Astrocyte of the hippocampus (primary cell): ENCODE results near the gene DPEP2.
A peak's percentile ranks its signal among the peaks of the same experiment; 100 is the strongest.
"Not testable (repeated sequence)": the region's sequence is repeated elsewhere in the genome, so short reads cannot be mapped to it uniquely, and the experiment has no call there.

Experiments
- DNase-seq: peaks from one replicate; pipeline ENCODE4 v3.0.0; 2011; ENCODE audit warnings: low read depth, low spot score

The DPEP2 gene, protein sequence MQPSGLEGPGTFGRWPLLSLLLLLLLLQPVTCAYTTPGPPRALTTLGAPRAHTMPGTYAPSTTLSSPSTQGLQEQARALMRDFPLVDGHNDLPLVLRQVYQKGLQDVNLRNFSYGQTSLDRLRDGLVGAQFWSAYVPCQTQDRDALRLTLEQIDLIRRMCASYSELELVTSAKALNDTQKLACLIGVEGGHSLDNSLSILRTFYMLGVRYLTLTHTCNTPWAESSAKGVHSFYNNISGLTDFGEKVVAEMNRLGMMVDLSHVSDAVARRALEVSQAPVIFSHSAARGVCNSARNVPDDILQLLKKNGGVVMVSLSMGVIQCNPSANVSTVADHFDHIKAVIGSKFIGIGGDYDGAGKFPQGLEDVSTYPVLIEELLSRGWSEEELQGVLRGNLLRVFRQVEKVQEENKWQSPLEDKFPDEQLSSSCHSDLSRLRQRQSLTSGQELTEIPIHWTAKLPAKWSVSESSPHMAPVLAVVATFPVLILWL

DNA sequence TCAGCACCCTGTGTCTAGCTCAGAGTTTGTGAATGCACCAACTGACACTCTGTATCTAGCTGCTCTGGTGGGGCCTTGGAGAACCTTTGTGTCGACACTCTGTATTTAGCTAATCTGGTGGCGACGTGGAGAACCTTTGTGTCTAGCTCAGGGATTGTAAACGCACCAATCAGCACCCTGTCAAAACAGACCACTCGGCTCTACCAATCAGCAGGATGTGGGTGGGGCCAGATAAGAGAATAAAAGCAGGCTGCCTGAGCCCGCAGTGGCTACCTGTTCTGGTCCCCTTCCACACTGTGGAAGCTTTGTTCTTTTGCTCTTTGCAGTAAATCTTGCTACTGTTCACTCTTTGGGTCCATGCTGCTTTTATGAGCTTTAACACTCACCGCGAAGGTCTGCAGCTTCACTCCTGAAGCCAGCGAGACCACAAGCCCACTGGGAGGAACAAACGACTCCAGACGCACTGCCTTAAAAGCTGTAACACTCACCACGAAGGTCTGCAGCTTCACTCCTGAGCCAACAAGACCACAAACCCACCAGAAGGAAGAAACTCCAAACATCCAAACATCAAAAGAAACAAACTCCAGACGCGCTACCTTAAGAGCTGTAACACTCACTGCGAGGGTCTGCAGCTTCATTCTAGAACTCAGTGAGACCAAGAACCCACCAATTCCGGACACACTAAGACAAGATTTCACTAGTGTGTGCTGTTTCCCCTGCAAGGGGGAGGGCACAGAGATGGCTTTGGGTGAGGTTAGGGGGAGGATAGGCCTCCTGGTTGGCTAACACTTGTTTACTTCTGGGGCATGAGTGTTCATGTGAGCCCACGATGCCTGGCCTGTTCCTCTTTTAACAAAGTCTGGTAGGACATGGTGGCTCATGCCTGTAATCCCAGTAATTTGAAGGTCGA is at the start of gene DPEP2:
DPEP2 (minus strand) TSS at position 706 of the 910 bp plus-strand sequence. CDS start 6,272 bp downstream, outside the sequence.
- DNase-seq, result not testable (repeated sequence)

DNA sequence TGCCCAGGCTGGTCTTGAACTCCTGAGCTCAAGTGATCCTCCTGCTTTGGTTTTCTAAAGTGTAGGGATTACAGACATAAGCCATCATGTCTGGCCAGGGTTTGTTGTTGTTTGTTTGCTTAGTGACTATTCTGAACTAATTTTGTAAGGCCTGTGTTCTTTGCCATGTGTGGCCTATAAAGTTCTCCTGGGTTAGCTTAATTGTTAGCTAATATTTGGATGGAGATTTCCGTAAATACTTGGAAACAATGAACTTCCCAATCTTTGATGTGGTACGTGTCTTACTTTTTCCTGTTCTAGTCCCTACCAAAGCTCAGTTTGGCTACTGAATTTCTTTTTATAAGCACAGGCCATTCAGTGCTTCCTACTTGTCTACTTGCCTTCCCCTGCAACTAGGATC is 48.7 kb upstream of the DPEP2 start:
- DNase-seq, result no peak

DNA sequence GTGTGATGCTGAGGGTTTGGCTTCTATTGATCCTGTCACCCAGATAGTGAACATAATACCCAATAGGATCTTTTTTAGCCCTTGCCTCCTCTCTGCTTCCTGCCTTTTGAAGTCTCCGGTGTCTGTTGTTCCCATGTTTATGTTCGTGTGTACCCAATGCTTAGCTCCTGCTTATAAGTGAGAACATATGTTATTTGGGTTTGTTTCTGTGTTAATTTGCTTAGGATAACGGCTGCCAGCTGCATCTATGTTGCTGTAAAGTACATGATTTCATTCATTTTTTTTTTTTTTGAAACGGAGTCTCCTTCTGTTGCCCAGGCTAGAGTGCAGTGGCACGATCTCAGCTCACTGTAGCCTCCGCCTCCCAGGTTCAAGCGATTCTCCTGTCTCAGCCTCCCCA is 46.8 kb upstream of the DPEP2 start:
- DNase-seq, result no peak

DNA sequence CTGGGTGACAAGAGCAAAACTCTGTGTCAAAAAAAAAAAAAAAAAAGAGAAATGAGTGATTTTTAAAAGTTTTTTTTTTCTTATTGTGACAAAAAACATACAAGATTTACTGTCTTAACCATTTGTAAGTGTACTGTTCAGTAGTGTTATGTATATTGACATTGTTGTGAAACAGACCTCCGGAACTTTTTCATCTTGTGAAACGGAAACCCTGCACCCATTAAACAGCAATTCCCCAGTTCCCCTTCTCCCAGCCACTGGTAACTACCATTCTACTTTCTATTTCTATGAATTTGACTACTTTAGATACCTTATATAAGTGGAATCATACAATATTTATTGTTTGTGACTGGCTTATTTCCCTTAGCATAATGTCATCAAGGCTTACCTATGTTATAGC is 42.5 kb upstream of the DPEP2 start:
- DNase-seq, result no peak

DNA sequence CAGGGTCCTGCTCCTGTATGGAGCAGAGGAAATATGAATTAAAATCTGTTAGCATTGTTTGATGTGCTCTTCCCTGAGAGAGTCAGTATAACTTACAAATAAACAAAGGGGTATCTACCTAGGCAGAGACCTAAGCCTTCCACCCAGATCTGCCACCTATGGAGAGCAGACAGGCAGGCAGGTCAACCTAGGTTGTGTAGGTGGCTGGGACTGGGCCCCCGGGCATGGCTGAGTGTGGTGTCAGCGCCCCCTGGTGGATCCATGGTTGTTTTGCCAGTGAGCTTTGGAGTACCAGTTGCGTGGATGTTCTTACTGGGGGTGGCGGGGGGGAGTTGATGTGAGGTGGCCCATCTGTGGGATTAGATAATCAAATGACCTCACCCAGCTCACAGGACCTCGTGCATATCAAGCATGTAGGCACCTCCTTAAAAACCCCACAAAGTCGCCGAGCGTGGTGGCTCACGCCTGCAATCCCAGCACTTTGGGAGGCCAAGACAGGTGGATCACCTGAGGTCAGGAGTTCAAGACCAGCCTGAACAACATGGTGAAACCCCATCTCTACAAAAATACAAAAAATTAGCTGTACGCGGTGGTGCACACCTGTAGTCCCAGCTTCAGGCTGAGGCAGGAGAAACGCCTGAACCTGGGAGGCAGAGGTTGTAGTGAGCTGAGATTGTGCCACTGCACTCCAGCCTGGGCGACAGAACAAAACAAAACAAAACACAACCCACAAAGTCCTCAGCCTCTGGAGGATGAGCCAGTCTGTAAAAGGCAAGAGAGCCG is 41.4 kb upstream of the DPEP2 start:
- DNase-seq, result peak; percentile 82

DNA sequence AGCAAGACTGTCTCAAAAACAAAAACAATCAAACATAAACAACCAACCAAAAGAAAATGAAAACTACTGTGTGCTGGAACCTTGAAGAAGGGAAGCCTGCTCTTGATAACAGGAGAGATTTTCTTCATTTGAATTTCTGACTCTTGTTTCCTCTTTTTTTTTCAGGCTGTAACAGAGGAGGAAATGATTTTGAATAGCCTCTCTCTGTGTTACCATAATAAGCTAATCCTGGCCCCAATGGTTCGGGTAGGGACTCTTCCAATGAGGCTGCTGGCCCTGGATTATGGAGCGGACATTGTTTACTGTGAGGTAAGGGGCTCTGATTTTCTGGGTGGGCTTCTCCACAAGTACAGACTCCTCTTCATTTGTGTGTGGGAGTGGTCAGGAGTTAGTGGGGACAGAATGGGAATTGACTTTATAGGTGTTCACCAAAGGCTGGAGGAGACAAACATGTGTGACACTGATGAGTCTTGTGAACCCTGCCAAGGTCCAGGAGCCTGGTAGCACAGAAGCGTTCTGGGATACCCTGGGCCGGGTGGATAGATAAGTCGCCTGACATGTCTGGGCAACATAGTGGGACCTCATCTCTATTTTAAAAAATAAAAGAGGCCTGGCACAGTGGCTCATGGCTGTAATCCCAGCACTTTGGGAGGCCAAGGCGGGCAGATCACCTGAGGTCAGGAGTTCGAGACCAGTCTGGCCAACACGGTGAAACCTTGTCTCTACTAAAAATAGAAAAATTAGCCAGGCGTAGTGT is 38.7 kb upstream of the DPEP2 start:
- no peak for DNase-seq

DNA sequence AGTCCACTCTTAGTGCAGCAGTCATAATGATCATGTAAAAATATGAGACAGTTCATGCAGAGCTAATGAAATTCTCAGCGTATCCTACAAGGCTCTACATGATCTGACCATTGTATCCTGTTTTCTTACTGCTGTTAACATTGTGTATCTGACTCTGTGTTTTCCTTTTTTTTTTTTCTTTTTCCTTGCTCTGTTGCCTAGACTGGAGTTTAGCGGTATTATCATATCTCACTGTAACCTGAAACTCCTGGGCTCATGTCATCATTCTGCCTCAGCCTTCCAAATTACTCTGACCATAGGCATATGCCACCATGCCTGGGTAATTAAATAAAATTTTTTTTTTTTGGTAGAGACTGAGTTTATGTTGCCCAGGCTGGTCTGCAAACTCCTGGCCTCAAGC is 35.9 kb upstream of the DPEP2 start:
- no peak for DNase-seq

DNA sequence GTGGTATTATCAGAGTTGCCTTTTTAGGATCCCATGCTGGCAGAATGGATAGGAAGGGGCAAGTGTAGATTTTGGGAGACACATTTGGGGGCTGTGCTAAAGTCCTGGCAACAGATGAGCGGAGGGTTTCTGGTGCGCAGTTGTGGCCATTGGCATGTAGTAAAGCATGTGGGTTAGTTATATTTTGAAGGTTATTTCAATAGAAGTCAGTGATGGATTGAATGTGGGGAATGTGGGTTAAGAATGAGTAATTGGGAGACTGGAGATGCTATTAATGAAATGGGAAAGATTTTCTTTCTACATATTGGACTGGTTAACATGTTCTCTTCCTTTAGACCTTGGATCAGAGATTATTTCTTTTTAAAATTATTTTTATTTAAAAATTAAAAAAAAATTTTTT is 33.8 kb upstream of the DPEP2 start:
- DNase-seq, result peak; percentile 29

DNA sequence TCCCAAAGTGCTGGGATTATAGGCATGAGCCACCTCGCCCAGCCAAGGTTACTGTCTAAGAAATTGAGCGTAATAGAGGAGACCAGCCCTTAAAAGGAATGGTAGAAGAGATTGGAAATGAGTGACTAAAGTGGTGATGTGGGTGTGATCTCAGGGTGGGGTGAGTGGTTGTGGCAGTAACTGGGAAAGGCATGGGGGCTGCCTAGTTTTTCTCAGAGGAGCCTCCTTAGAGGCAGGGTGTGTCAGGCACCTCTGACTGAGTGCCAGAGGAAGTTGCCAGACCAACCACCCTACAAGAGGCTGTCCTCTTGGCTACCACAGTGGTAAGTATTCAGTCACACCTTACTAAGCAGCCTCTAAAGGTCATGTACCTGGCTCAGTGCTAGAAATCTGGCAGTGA is 32.7 kb upstream of the DPEP2 start:
- peak; percentile 12 for DNase-seq

DNA sequence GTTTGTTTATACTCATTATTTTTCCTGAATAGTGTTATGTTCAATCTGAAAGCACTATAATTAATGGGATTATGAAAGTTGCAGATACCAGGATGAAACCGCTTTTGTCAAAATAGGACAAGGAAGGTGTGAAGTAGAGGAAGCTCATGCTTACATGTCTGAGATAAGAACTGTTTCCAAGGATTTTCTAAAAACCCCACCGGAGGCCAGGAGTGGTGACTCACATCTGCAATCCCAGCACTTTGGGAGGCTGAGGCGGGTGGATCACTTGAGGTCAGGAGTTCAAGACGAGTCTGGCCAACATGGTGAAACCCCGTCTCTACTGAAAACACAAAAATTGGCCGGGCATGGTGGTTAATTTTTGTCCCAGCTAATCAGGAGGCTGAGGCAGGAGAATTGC is 30.8 kb upstream of the DPEP2 start:
- DNase-seq, result peak; percentile 49

DNA sequence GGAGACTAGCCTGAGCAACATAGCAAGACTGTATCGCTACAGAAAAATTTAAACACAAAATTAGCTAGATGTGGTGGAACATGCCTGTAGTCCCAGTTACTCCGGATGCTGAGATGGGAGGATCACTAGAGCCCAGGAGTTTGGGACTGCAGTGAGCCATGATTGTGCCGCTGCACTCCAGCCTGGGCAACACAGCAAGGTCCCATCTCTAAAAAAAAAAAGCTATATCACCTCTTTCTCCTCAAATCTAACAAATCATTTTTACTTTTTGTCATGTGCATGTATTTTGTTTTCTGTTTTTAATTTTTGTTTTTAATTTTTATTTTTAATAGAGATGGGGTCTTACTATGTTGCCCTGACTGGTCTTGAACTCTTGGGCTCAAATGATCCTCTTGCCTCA is 29.7 kb upstream of the DPEP2 start:
- no peak for DNase-seq

DNA sequence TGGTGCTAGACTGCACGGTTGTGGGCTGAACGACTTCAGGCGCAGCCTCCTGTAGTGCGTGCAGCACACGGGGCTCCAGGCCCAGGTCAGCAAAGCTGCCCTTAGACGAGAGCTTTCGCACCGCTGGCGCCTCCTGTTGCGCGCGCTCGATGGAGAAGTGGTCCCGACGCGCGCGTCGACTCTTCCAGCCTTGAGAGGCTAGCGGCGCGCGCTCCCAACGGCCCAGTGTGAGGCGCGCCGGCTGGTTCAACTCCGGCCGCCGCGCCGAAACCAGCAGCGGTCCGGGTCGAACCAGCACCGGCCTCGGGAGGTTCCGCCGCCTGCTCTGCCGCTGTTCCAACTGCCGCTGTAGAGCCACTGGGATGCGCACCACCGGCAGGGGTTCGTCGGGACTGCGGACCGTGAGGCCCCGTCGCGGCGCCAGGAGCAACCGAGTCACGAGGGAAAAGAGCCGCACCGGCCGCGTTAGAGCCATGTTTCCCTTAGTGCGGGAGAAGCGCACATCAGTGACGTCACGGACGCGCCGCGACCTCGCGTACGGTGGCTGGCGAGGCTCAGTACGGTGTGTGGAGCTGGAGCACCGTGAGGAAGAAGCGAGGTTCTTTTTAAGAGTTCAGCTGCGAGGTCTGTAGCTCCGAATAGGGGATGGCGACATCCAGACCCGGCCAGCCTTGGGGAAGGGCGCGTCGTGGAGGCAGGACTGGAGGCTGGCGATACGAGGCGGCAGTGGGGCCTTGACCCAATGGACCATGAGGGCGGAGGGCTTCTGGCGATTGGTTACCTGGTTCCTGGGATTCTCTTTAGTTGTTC is 23.6 kb upstream of the DPEP2 start, which contains the start of the genes DDX28 and DUS2:
DDX28 (minus strand) TSS at position 505 of the 810 bp plus-strand sequence; CDS start at position 475, 30 bp downstream.
DUS2 (plus strand) TSS at position 557 of the 810 bp plus-strand sequence. CDS start 14,740 bp downstream, outside the sequence.
- DNase-seq, result peak; percentile 98

DNA sequence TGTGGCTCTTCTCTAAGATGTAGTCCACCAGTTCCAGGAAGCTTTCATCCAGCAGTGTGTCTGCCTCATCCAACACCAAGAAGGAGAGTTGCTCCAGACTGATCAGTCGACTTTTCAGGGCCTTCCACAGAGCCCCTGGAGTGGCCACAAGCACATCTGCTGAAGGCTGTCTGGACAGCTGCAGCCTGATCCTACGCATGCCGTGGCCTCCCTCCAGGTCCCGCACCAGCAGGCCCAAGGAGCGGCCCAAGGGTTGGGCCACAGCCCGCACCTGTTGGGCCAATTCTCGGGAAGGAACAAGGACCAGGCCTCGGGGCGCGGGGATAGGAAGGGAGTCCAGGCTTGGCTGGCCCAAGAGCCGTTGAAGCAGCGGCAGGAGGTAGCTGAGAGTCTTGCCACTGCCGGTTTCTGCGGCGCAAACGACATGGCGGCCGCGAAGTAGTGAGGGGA is 23.0 kb upstream of the DPEP2 start:
- no peak for DNase-seq

DNA sequence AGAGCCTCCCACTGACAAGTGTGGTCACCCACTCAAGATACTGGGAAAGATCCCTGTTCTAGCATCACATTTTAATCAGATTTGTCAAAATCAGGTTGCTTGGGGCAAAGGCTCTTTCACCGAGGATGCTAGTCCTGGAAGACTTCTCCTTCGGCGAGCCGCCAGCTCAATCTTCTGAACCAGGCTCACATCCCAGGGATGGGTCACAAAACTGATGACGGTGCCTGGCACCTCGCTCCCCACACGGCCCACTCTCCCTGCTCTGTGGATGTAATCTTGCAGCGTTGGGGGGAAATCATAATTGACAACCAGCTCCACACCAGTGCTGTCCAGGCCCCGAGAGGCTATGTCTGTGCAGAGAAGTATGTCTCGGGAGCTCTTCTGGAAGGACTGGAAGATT is 22.2 kb upstream of the DPEP2 start:
- DNase-seq, result no peak

DNA sequence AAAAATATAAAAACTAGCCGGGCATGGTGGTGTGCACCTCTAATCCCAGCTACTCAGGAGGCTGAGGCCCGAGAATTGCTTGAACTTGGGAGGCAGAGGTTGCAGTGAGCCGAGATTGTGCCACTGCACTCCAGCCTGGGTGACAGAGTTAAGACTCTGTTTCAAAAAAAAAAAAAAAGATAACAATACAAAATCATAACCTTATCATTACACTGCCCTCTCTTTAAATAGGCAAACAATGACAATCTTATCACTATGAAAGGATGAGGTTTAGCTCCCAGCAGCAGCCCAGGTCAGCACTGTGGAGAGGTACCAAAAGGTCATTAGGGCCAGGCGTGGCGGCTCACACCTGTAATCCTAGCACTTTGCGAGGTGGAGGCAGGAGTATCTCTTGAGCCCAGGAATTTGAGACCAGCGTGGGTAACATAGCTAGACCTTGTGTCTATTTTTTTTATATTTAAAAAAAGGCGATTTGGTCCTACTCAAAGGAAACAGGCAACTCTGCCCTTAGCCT is 19.9 kb upstream of the DPEP2 start:
- no peak for DNase-seq

DNA sequence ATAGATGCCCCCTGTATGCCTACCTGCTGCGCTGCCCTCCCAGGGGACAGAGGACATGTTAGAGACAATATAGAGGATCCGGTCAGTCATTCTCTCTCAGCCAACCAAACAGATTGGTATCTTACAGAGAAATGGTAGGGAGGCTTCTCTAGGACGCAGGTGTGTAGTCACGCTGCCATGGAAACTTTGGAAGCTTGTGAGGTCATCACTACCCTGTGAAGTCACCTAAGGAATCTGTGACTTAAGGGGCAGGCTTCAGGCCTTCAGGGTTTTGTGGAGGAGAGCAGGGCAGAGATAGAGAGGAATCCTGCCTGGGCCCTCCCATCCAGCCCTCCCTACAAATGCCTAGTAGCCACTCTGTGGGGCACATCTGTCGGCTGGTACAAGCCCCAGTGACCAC is 16.4 kb upstream of the DPEP2 start, which contains the start of gene DPEP2NB:
DPEP2NB (minus strand) TSS at position 231 of the 400 bp plus-strand sequence; CDS start at position 90, 141 bp downstream.
- no peak for DNase-seq

DNA sequence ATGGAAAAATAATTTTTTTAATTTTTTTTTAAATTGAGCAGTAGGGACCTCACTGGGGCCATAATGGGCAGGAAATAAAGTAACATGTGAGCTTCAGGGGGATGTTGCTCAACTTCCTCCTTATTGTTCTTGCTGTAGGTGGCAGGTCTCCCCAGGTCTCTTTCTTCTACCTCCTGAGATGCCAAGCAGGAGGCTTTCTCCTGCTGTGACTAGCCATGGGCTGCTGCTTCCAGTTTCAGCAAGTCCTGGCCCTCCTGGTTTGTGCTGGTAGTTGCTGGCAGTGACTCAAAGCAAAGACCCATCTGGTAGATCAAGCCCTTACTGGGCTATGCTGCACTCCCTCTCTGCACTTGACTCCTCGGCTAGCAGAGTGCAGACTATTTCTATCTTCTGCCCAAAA is 14.2 kb upstream of the DPEP2 start:
- no peak for DNase-seq

DNA sequence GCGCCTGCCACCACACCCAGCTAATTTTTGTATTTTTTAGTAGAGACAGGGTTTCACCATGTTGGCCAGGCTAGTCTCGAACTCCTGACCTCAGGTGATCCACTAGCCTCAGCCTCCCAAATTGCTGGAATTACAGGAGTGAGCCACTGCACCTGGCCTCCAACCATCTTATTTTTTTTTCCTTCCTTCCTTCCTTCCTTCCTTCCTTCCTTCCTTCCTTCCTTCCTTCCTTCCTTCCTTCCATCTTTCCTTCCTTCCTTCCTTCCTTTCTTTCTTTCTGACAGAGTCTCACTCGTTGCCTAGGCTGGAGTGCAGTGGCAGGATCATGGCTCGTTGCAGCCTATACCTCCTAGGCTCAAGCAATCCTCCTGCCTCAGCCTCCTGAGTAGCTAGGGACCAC is 10.6 kb upstream of the DPEP2 start:
- DNase-seq, result not testable (repeated sequence)

DNA sequence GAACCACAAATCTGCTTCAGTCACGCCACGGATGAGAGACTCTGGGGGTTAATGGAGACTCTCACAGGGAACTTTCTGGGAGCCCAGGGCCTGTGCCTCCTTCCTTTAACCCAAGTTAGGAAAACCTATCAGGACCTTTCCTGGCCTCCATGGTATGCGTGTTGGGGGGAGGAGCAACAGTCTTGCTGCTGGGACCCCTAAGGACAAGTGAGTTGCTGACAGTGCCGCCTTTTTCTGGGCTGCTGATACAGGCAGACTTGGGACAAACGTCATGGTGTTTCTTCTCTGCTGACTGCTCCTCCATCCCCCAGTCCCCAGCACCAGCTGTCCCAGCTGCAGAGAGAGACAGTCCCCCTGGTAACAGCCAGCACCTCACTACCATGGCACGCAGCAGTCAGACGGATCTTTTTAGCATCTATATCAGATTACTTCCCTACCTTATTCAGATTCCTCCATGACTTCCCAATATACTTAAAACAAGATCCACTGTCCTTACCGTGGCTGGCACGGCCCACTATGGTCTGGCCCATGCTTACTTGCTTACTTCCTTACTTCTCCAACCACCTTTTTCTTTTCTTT is 10.0 kb upstream of the DPEP2 start:
- DNase-seq, result no peak
